Astrocyte of the spinal cord (primary cell): ENCODE measurements around the gene PRKD1.

Experiments
- DNase-seq: peaks from one replicate; pipeline ENCODE4 v3.0.0; 2011; ENCODE audit warnings: low read depth, low spot score
- H3K4me3 ChIP-seq: 2 replicates; pipeline ENCODE4 v1.5.1; 2011; ENCODE audit warnings: low read depth, mild to moderate bottlenecking, low read length, moderate library complexity
- CTCF ChIP-seq: IDR thresholded peaks from 2 replicates; pipeline ENCODE4 v1.5.1; 2012; ENCODE audit warnings: low read depth, mild to moderate bottlenecking, low read length, inconsistent platforms
- in situ Hi-C: cut with HindIII; loops from 2 replicates; pipeline ENCODE4 v1.10.0; 2017; ENCODE audit warnings: low sequenced_read_pairs

PRKD1 gene

DNA sequence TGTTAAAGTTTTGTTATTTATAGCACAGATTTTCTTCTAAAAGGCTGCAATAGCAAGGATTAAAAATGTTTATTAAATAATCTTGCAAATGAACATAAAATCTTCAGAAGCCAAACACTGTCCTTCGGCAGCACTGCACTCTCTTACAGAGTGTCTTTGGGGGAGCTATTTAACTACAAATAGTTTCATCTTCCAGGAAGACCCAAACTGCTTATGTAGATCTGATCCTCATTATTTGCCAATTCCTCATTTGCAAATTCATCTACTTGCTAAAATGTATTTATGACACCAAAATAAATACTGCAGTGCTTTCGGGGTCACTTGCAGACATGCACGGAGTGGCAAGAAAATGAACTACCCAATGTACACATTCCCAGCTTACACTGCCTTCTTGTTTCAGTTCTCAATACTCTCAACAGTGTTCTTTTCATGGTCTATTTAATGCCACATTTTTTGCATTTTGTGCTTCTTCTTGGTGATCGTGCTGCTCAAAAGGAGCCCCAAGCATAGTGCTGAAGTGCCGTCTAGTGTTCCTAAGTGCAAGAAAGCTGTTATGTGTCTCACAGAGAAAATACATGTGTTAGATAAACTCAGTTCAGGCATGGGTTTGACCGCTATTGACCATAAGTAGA is 128.1 kb downstream of the PRKD1 start:
- H3K4me3 ChIP-seq = no peak overlapping the region
- no peak for TF ChIP-seq CTCF
- in situ Hi-C loops = no loop called here

GRCh38 chr14:29798811-29799210 is 128.8 kb downstream of the PRKD1 start:
- H3K4me3 ChIP-seq = no peak overlapping the region
- TF ChIP-seq CTCF = no peak
- in situ Hi-C loops = no loop called here

More for the DNA sequence above, 128.1 kb downstream of the PRKD1 start:
- DNase-seq = no peak

GRCh38 chr14:29798108-29798663 is 129.5 kb downstream of the PRKD1 start:
- no peak overlapping the region for H3K4me3 ChIP-seq
- in situ Hi-C loops = no loop called here
- TF ChIP-seq CTCF = no peak
- DNase-seq = no peak

More at GRCh38 chr14:29798811-29799210, 128.8 kb downstream of the PRKD1 start:
- DNase-seq = no peak

GRCh38 chr14:29796853-29797252 is 130.8 kb downstream of the PRKD1 start:
- H3K4me3 ChIP-seq = no peak overlapping the region
- in situ Hi-C loops = no loop called here
- no peak for DNase-seq
- no peak for TF ChIP-seq CTCF

DNA sequence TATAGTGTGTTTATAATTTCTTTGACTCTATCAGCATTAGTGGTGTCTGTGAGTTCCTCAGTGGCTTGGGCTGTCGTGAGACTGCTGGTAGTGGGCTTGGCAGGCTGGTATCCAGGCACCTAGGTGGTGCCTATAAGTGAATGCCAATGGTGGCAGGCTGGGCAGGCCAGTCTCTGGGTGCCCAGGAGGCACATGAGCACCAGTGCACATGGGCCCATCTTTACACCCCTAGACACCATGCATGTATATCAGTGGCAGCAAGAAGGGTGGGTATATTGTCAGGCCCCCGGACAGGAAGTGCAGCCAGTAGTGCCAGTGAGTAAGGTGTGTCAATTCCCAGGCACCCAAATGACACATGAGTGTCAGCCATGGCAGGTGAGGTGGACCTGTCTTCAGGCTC is 138.2 kb downstream of the PRKD1 start:
- TF ChIP-seq CTCF = no peak
- in situ Hi-C loops = no loop called here
- no peak overlapping the region for H3K4me3 ChIP-seq
- no peak for DNase-seq

GRCh38 chr14:29788093-29788492 is 139.6 kb downstream of the PRKD1 start:
- in situ Hi-C loops = no loop called here
- no peak for TF ChIP-seq CTCF
- DNase-seq = no peak
- H3K4me3 ChIP-seq = no peak overlapping the region

- no peak for DNase-seq
- TF ChIP-seq CTCF = no peak
- in situ Hi-C loops = no loop called here
- no peak overlapping the region for H3K4me3 ChIP-seq
Measured at GRCh38 chr14:29783556-29783955, 144.1 kb downstream of the PRKD1 start.
